ENCODE measurements around the gene RNF217. TPM values are rescaled to one million over a fixed set of nuclear protein-coding genes. Genes with fewer than 3 reads are reported as not detected.

RNF217 gene
- total and polyA plus RNA-seq, 2 of the 8 experiments (the other 6 are each of a cell fraction or from before 2014, with no cell fraction given), result 2.0 to 8.9 TPM

DNA sequence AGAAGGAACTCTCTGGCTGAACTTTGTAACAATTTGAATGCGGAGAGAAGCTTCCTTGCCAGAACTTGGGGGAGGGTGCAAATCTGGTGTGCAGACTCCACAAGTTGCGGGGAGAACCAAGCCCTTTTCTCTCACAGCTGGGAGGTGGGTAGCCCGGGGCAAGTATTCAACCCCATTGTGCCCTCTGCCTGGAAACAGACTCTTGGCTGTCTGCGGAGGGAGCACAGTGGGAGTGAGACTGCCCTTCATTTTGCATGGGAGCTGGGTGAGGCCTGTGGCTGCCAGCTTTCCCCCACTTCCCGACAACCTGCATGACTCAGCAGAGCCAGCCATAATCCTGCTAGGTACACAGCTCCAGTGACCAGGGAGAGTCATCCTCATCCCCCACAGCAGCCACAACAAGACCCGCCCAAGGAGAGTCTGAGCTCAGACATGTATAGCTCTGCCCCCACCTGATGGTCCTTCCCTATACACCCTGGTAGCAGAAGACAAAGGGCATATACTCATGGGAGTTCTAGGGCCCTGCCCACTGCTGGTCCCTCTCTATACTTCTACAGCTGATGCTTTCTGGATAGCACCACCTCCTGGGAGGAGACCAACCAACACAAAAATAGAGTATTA is 161.9 kb downstream of the RNF217 start:
- no peak for DNase-seq (ENCODE audit: low read depth in 1 of 2, low spot score in 2 of 2)
- ChIA-PET POLR2A (ENCODE audit: partially characterized antibody) (no interaction called here), CTCF (ENCODE audit: partially characterized antibody) (interaction anchor here (0.8 to 4.7 kb wide), 7 partner anchors 11 to 253 kb away, joined by 3 to 38 read pairs (median 5); partner anchors contain the start of gene TPD52L1)
- no peak overlapping the region for H2BK120ac ChIP-seq (replicated peaks; ENCODE audit: low read depth, low read length)
- no peak overlapping the region for H3K18ac ChIP-seq (ENCODE audit: extremely low read depth, low read length)
- no peak overlapping the region for H4K91ac ChIP-seq (replicated peaks; ENCODE audit: insufficient read length, low read length)
- H3K4me1 ChIP-seq (replicated peaks in 1 of 4; ENCODE audit: control insufficient read depth in 3 of 4, insufficient read depth in 4 of 4, low read length in 3 of 4), result peaks cover 0 to 9% (median 0%) of the 10 kb centered on the region in 4 experiments; a peak in 1 of 7 replicates
- H3K4me3 ChIP-seq (ENCODE audit: extremely low read depth in 1 of 4, insufficient read depth in 2 of 4, low read depth in 3 of 4, low read length in 4 of 4), result no peak overlapping the region
- H3K36me3 ChIP-seq (ENCODE audit: control insufficient read depth in 2 of 4, insufficient read depth in 4 of 4, low read length in 3 of 4), result no peaks in the 10 kb centered on the region
- FAIRE-seq, result no peak
- H2BK5ac ChIP-seq (ENCODE audit: low read depth, low read length), result no peak overlapping the region
- no peak overlapping the region for H2BK12ac ChIP-seq (ENCODE audit: low read depth, low read length)
- no peaks in the 10 kb centered on the region for H4K20me1 ChIP-seq (replicated peaks in 1 of 2; ENCODE audit: control insufficient read depth in 1 of 2, insufficient read depth in 2 of 2, low read length in 2 of 2)
- H4K5ac ChIP-seq (ENCODE audit: insufficient read length, low read depth, low read length), result no peak overlapping the region
- no peak overlapping the region; the same call in 1 of the 2 replicates for H2BK15ac ChIP-seq (ENCODE audit: low read length)
- H3K9me3 ChIP-seq (ENCODE audit: insufficient read depth in 2 of 2, low read depth in 1 of 2, low read length in 1 of 2), result peaks cover 0 to 7% of the 10 kb centered on the region in 2 experiments; a peak in 1 of 4 replicates
- H3K9ac ChIP-seq (replicated peaks in 1 of 4; ENCODE audit: extremely low read depth in 1 of 4, low read depth in 3 of 4, low read length in 3 of 4), result no peak overlapping the region
- no peak overlapping the region for H2AFZ ChIP-seq (ENCODE audit: low read length)
- no peak overlapping the region for H3K4ac ChIP-seq (replicated peaks; ENCODE audit: insufficient read length, low read depth, low read length)
- no peak overlapping the region; the same call in 1 of the 2 replicates for H4K8ac ChIP-seq (ENCODE audit: extremely low read depth, insufficient read depth, low read length)
- no peak overlapping the region for H3K56ac ChIP-seq (replicated peaks; ENCODE audit: insufficient read length, low read depth, low read length)
- TF ChIP-seq CTBP2 (IDR thresholded peaks at IDR 0.05; ENCODE audit: borderline replicate concordance, insufficient read depth, insufficient read length, low read length), result no peak
- no peak for TF ChIP-seq SIX5 (IDR thresholded peaks at IDR 0.05; ENCODE audit: low read depth, low read length)
- no peak for TF ChIP-seq CREB1 (IDR thresholded peaks at IDR 0.05)
- no peak for TF ChIP-seq SP2 (IDR thresholded peaks at IDR 0.05; ENCODE audit: low read length)
- TF ChIP-seq ZNF274 (IDR thresholded peaks at IDR 0.05; ENCODE audit: borderline replicate concordance, extremely low read depth, low read length), result no peak
- TF ChIP-seq TCF12 (IDR thresholded peaks at IDR 0.05; ENCODE audit: low read depth, low read length), result no peak
- TF ChIP-seq, protein P1, sequence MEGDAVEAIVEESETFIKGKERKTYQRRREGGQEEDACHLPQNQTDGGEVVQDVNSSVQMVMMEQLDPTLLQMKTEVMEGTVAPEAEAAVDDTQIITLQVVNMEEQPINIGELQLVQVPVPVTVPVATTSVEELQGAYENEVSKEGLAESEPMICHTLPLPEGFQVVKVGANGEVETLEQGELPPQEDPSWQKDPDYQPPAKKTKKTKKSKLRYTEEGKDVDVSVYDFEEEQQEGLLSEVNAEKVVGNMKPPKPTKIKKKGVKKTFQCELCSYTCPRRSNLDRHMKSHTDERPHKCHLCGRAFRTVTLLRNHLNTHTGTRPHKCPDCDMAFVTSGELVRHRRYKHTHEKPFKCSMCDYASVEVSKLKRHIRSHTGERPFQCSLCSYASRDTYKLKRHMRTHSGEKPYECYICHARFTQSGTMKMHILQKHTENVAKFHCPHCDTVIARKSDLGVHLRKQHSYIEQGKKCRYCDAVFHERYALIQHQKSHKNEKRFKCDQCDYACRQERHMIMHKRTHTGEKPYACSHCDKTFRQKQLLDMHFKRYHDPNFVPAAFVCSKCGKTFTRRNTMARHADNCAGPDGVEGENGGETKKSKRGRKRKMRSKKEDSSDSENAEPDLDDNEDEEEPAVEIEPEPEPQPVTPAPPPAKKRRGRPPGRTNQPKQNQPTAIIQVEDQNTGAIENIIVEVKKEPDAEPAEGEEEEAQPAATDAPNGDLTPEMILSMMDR (IDR thresholded peaks at IDR 0.05; ENCODE audit: control extremely low read depth in 1 of 3, insufficient read depth in 1 of 3, low read depth in 1 of 3, low read length in 3 of 3), result no peak
- TF ChIP-seq RBBP5 (IDR thresholded peaks at IDR 0.05; ENCODE audit: borderline replicate concordance, low read depth, low read length), result no peak
- TF ChIP-seq JUND (IDR thresholded peaks at IDR 0.05; ENCODE audit: low read length), result no peak
- no peak for TF ChIP-seq NRF1 (IDR thresholded peaks at IDR 0.05; ENCODE audit: low read depth, low read length)
- no peaks in the 10 kb centered on the region for H3K79me2 ChIP-seq (ENCODE audit: control insufficient read depth in 1 of 2, insufficient read depth in 2 of 2, low read length in 2 of 2)
- H2BK20ac ChIP-seq (ENCODE audit: low read length), result no peak overlapping the region
- no peak overlapping the region for H2AK5ac ChIP-seq (ENCODE audit: low read depth, low read length)
- H3K27me3 ChIP-seq (replicated peaks in 1 of 4; ENCODE audit: control insufficient read depth in 3 of 4, extremely low read depth in 1 of 4, insufficient read depth in 3 of 4, low read length in 3 of 4), result no peaks in the 10 kb centered on the region
- no peak overlapping the region for H3K14ac ChIP-seq (ENCODE audit: insufficient read length)
- no peaks in the 10 kb centered on the region for H3K23me2 ChIP-seq (ENCODE audit: low read depth, low read length)
- H3K27ac ChIP-seq (ENCODE audit: low read depth, low read length), result no peak overlapping the region
- no peaks in the 10 kb centered on the region for H3K79me1 ChIP-seq (ENCODE audit: low read depth, low read length)
- no peak overlapping the region for H3K4me2 ChIP-seq (ENCODE audit: insufficient read depth in 1 of 2, low read depth in 2 of 2, low read length in 2 of 2)
- 92% methylated on average over 6 of the region's 6 CpGs; no CpG with 5 or more reads in 1 of the 2 experiments for WGBS, 2 experiments (ENCODE audit: extremely low coverage in 1 of 2, insufficient coverage in 1 of 2, insufficient read length in 1 of 2, insufficient replicate concordance in 2 of 2, low coverage in 1 of 2, low lambda C conversion rate in 2 of 2, missing lambda C conversion rate in 1 of 2)
- no peak overlapping the region for H3K23ac ChIP-seq (ENCODE audit: insufficient read length)

All from H1 (cell line).